Measurements from ENCODE around the gene NELFB. TPM values are rescaled to one million over a fixed set of nuclear protein-coding genes. Genes with fewer than 3 reads are reported as not detected.

The NELFB gene
- total and polyA plus RNA-seq, 9 of the 15 experiments (the other 6 are each of a cell fraction or from before 2014, with no cell fraction given): 0.24 to 84.0 (median 29.7) TPM

DNA sequence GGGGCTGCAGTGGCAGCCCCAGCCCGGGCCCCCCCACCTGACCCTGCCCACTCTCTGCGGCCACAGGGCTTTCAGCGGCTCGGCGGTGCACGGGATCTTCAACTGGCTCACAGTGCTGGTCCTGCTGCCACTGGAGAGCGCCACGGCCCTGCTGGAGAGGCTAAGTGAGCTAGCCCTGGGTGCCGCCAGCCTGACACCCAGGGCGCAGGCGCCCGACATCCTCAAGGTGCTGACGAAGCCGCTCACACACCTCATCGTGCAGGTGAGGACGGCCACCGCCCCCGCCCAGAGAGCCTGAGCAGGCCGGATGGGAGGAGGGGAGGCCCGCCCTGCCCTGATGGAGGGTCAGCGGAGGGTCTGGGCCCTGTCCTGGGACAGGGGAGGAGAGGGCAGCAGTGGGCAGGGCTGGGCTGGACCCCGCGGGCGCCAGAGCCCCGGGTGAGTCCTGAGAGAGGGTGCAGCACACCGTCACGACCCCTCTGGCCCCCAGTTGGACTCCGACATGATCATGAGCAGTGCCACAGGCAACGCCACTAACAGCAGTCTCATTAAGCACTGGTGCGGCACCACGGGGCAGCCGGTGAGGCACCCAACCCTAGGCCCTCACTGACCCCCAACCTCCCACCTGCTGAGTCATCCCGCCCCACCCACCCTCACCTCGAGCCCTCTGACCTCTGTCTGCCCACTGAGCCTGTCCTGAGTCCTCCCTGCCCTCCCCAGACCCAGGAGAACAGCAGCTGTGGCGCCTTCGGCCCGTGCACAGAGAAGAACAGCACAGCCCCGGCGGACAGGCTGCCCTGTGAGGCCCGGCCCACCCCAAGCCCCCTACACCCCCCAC, 21.8 kb upstream of the NELFB start (continued):
- no peak for TF ChIP-seq POLR2AphosphoS2 (IDR thresholded peaks at IDR 0.05; ENCODE audit: low read length)
- TF ChIP-seq CCAR2 (IDR thresholded peaks at IDR 0.05; ENCODE audit: low read depth, low read length): no peak
- no peak for TF ChIP-seq SRF (CRISPR knock-in tag; IDR thresholded peaks at IDR 0.05)
- TF ChIP-seq, protein P1, sequence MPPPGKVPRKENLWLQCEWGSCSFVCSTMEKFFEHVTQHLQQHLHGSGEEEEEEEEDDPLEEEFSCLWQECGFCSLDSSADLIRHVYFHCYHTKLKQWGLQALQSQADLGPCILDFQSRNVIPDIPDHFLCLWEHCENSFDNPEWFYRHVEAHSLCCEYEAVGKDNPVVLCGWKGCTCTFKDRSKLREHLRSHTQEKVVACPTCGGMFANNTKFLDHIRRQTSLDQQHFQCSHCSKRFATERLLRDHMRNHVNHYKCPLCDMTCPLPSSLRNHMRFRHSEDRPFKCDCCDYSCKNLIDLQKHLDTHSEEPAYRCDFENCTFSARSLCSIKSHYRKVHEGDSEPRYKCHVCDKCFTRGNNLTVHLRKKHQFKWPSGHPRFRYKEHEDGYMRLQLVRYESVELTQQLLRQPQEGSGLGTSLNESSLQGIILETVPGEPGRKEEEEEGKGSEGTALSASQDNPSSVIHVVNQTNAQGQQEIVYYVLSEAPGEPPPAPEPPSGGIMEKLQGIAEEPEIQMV (tag; conservative IDR thresholded peaks at IDR 0.05; ENCODE audit: low read depth): no peak
- TF ChIP-seq PHF20 (IDR thresholded peaks at IDR 0.05; ENCODE audit: partially characterized antibody): no peak
- TF ChIP-seq, protein P2, sequence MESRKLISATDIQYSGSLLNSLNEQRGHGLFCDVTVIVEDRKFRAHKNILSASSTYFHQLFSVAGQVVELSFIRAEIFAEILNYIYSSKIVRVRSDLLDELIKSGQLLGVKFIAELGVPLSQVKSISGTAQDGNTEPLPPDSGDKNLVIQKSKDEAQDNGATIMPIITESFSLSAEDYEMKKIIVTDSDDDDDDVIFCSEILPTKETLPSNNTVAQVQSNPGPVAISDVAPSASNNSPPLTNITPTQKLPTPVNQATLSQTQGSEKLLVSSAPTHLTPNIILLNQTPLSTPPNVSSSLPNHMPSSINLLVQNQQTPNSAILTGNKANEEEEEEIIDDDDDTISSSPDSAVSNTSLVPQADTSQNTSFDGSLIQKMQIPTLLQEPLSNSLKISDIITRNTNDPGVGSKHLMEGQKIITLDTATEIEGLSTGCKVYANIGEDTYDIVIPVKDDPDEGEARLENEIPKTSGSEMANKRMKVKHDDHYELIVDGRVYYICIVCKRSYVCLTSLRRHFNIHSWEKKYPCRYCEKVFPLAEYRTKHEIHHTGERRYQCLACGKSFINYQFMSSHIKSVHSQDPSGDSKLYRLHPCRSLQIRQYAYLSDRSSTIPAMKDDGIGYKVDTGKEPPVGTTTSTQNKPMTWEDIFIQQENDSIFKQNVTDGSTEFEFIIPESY (CRISPR knock-in tag; IDR thresholded peaks at IDR 0.05): peak; percentile 82
- TF ChIP-seq POLR2G (IDR thresholded peaks at IDR 0.05; ENCODE audit: low read depth, low read length): peak; percentile 49; the same call in 1 of the 2 replicates
- no peak for TF ChIP-seq U2AF1 (optimal IDR thresholded peaks at IDR 0.05; ENCODE audit: low read depth, low read length)
- no peak for TF ChIP-seq SRSF3 (IDR thresholded peaks at IDR 0.05; ENCODE audit: insufficient read depth, low read length)
- TF ChIP-seq NFE2 (IDR thresholded peaks at IDR 0.05; ENCODE audit: low read depth): peak; percentile 37; the same call in 1 of the 2 replicates
- no peak for TF ChIP-seq RBFOX2 (IDR thresholded peaks at IDR 0.05; ENCODE audit: low read depth, low read length)
- TF ChIP-seq, protein P3, sequence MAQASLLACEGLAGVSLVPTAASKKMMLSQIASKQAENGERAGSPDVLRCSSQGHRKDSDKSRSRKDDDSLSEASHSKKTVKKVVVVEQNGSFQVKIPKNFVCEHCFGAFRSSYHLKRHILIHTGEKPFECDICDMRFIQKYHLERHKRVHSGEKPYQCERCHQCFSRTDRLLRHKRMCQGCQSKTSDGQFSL (CRISPR knock-in tag; IDR thresholded peaks at IDR 0.05): no peak
- TF ChIP-seq, protein P3 (tag; IDR thresholded peaks at IDR 0.05): 0 out of 4 replicates have a peak, but pooled peaks of 1 of the 2 experiments have one; percentile 17
- TF ChIP-seq ZNF507 (tag; conservative IDR thresholded peaks at IDR 0.05): no peak
- no peak for TF ChIP-seq RB1 (IDR thresholded peaks at IDR 0.05; ENCODE audit: low read depth)
- TF ChIP-seq EP300 (IDR thresholded peaks at IDR 0.05; ENCODE audit: low read length): no peak
- TF ChIP-seq GATAD2A (IDR thresholded peaks at IDR 0.05): no peak
- 0 out of 2 replicates have a peak, but pooled peaks have one; percentile 30 for TF ChIP-seq HNRNPL (IDR thresholded peaks at IDR 0.05; ENCODE audit: low read depth, low read length)
- TF ChIP-seq ZNF311 (CRISPR knock-in tag; IDR thresholded peaks at IDR 0.05): no peak
- no peak for TF ChIP-seq JUN (IDR thresholded peaks at IDR 0.05; ENCODE audit: borderline replicate concordance, low read depth, low read length)
- no peak for TF ChIP-seq JUN (CRISPR knock-in tag; IDR thresholded peaks at IDR 0.05; ENCODE audit: borderline replicate concordance)
- no peak for TF ChIP-seq SPI1 (IDR thresholded peaks at IDR 0.05; ENCODE audit: borderline replicate concordance, low read depth, low read length)
